GM23338 (cell line): Measurements from ENCODE around the gene KDM4E. TPM values are rescaled to one million over a fixed set of nuclear protein-coding genes. Genes with fewer than 3 reads are reported as not detected.

ENCODE experiments used
- ATAC-seq: fragments of 200-7000 bp; cut with Tn5 transposase; 3 replicates; pipeline ENCODE4 v1.9.1; 2020
- DNase-seq: peaks from one replicate; pipeline ENCODE4 v3.0.0-alpha.2; 2015; ENCODE audit warnings: low spot score
- H2AFZ ChIP-seq: fragments of 200-600 bp; sonication (generic); 2 replicates; pipeline ENCODE4 v1.8.0; 2016; ENCODE audit warnings: antibody characterized with exemption, mild to moderate bottlenecking, moderate library complexity
- H3F3A ChIP-seq: fragments of 200-600 bp; sonication (generic); replicated peaks from 2 replicates; pipeline ENCODE4 v1.8.0; 2017; ENCODE audit warnings: antibody characterized with exemption, mixed run types, low read depth
- H3K27ac ChIP-seq: fragments of 200-600 bp; sonication (generic); 2 replicates; pipeline ENCODE4 v1.6.1; 2016; ENCODE audit warnings: low read depth
- H3K27me3 ChIP-seq: fragments of 200-600 bp; sonication (generic); 2 replicates; pipeline ENCODE4 v1.8.0; 2016; ENCODE audit warnings: mild to moderate bottlenecking, mixed run types, moderate library complexity; ENCODE audit not compliant: insufficient read depth
- H3K36me3 ChIP-seq: fragments of 200-600 bp; sonication (generic); 2 replicates; pipeline ENCODE4 v1.8.0; 2016; ENCODE audit warnings: mild to moderate bottlenecking; ENCODE audit not compliant: insufficient read depth
- H3K4me1 ChIP-seq: fragments of 200-600 bp; sonication (generic); 2 replicates; pipeline ENCODE4 v1.8.0; 2016; ENCODE audit warnings: mild to moderate bottlenecking, moderate library complexity; ENCODE audit not compliant: insufficient read depth
- H3K4me2 ChIP-seq: fragments of 200-600 bp; sonication (generic); 2 replicates; pipeline ENCODE4 v1.7.1; 2017; ENCODE audit warnings: mixed run types
- H3K4me3 ChIP-seq: fragments of 200-600 bp; sonication (generic); 2 replicates; pipeline ENCODE4 v1.6.1; 2016; ENCODE audit warnings: mixed run types
- H3K79me2 ChIP-seq: fragments of 200-600 bp; sonication (generic); replicated peaks from 2 replicates; pipeline ENCODE4 v1.8.0; 2017; ENCODE audit warnings: mild to moderate bottlenecking; ENCODE audit not compliant: insufficient read depth
- H3K9me2 ChIP-seq: fragments of 200-600 bp; sonication (generic); 2 replicates; pipeline ENCODE4 v1.8.0; 2017; ENCODE audit not compliant: insufficient read depth
- H4K20me1 ChIP-seq: fragments of 200-600 bp; sonication (generic); replicated peaks from 2 replicates; pipeline ENCODE4 v1.8.0; 2017; ENCODE audit warnings: mild to moderate bottlenecking; ENCODE audit not compliant: insufficient read depth
- H3K27ac Mint-ChIP-seq: 2 replicates; pipeline ENCODE4 v1.8.0; 2020; ENCODE audit warnings: inconsistent platforms, mild to moderate bottlenecking, moderate library complexity, mixed read lengths
- H3K27me3 Mint-ChIP-seq: 3 replicates; pipeline ENCODE4 v1.8.0; 2022; ENCODE audit warnings: low read depth, mild to moderate bottlenecking, moderate library complexity, mixed read lengths, inconsistent platforms; ENCODE audit not compliant: insufficient read depth, poor library complexity
- H3K36me3 Mint-ChIP-seq: 3 replicates; pipeline ENCODE4 v1.8.0; 2021; ENCODE audit warnings: low read depth, mild to moderate bottlenecking, inconsistent platforms, moderate library complexity, mixed read lengths
- H3K4me1 Mint-ChIP-seq: 3 replicates; pipeline ENCODE4 v1.8.0; 2020; ENCODE audit warnings: mild to moderate bottlenecking, inconsistent platforms, mixed read lengths
- H3K4me3 Mint-ChIP-seq: 3 replicates; pipeline ENCODE4 v1.8.0; 2021; ENCODE audit warnings: moderate library complexity, mild to moderate bottlenecking, inconsistent platforms, mixed read lengths
- H3K9me3 Mint-ChIP-seq: 3 replicates; pipeline ENCODE4 v1.8.0; 2020; ENCODE audit warnings: moderate library complexity, mild to moderate bottlenecking, inconsistent platforms, mixed read lengths
- JUNB ChIP-seq: IDR thresholded peaks from one replicate; pipeline ENCODE4 v1.6.1; 2016; ENCODE audit warnings: antibody characterized with exemption; ENCODE audit not compliant: unreplicated experiment
- NANOG ChIP-seq: IDR thresholded peaks from 2 replicates; pipeline ENCODE4 v1.6.1; 2016; ENCODE audit warnings: antibody characterized with exemption, borderline replicate concordance
- POLR2AphosphoS5 ChIP-seq: IDR thresholded peaks from 2 replicates; pipeline ENCODE4 v1.6.1; 2016; ENCODE audit warnings: antibody characterized with exemption, low read depth
- ZNF331 ChIP-seq: fragments of 250-450 bp; sonication (Bioruptor Pico); IDR thresholded peaks from 2 replicates; pipeline ENCODE4 v1.5.0; 2020; ENCODE audit warnings: low read depth, mild to moderate bottlenecking, moderate library complexity
- polyA plus RNA-seq: library from polyadenylated mRNA; unstranded; fragments of >200 nt; fragmentation: Nextera tagmentation; extraction: Ambion mirVana; gene quantifications from 2 replicates; pipeline ENCODE4 v1.2.1, GENCODE V29; 2016
- total RNA-seq: library from RNA; depleted of rRNA; stranded (reverse); fragments of >200 nt; shearing (Covaris generic); gene quantifications from 2 replicates; pipeline ENCODE4 v1.2.3, GENCODE V29; 2014
- TF ChIP-seq, protein P1 (sequence below): fragments of 250-450 bp; sonication (Bioruptor Pico); IDR thresholded peaks from 2 replicates; pipeline ENCODE4 v1.5.0; 2020; ENCODE audit warnings: mild to moderate bottlenecking, moderate library complexity
- TF ChIP-seq, protein P2 (sequence below): IDR thresholded peaks from 2 replicates; pipeline ENCODE4 v1.6.1; 2016; ENCODE audit warnings: antibody characterized with exemption
- TF ChIP-seq, protein P3 (sequence below), 2 experiments: fragments of 200-600 bp in 1 of 2; sonication (generic) in 1 of 2; conservative IDR thresholded peaks; 2 replicates each; pipeline versions ENCODE4 v1.5.1 to v1.6.1; 2016 to 2017; ENCODE audit warnings: antibody characterized with exemption in 2 of 2, low read depth in 2 of 2, mild to moderate bottlenecking in 2 of 2, moderate library complexity in 1 of 2
- TF ChIP-seq, protein P4 (sequence below): IDR thresholded peaks from one replicate; pipeline ENCODE4 v1.6.1; 2018; ENCODE audit warnings: antibody characterized with exemption; ENCODE audit not compliant: unreplicated experiment

KDM4E gene
- total and polyA plus RNA-seq, 2 experiments from 2014 or later = not detected

DNA sequence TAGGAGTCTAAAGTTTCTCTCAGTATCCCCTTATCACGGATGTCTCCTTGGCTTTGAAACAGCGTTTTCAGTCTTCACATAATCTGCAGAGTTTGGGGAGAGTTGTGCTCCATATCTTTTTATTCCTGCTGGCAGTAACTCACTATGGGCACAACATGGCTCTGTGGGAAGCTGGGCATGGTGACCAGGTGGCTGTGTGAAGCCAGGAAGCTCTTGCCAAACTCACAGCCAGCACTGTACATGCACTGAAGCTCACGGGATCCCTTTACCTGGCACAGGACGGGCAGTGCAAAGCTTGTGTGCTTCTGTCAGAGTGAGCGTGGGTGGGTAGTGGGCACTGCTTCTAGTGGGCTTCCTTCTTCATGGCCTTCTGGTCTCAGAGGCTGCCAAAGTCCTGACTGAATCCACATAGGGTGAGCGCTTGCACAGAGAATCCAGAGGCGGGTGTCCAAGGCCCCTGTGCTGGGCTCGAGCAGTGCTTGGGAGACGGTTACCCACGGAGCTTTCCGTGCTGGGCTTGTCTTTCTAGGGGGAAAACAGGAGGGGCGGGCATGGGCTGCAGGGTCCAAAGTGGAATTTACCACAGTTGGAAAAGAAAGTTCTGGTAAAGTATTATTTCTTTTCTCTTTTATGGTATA is 10.8 kb upstream of the KDM4E start (continued):
- TF ChIP-seq, protein P1, sequence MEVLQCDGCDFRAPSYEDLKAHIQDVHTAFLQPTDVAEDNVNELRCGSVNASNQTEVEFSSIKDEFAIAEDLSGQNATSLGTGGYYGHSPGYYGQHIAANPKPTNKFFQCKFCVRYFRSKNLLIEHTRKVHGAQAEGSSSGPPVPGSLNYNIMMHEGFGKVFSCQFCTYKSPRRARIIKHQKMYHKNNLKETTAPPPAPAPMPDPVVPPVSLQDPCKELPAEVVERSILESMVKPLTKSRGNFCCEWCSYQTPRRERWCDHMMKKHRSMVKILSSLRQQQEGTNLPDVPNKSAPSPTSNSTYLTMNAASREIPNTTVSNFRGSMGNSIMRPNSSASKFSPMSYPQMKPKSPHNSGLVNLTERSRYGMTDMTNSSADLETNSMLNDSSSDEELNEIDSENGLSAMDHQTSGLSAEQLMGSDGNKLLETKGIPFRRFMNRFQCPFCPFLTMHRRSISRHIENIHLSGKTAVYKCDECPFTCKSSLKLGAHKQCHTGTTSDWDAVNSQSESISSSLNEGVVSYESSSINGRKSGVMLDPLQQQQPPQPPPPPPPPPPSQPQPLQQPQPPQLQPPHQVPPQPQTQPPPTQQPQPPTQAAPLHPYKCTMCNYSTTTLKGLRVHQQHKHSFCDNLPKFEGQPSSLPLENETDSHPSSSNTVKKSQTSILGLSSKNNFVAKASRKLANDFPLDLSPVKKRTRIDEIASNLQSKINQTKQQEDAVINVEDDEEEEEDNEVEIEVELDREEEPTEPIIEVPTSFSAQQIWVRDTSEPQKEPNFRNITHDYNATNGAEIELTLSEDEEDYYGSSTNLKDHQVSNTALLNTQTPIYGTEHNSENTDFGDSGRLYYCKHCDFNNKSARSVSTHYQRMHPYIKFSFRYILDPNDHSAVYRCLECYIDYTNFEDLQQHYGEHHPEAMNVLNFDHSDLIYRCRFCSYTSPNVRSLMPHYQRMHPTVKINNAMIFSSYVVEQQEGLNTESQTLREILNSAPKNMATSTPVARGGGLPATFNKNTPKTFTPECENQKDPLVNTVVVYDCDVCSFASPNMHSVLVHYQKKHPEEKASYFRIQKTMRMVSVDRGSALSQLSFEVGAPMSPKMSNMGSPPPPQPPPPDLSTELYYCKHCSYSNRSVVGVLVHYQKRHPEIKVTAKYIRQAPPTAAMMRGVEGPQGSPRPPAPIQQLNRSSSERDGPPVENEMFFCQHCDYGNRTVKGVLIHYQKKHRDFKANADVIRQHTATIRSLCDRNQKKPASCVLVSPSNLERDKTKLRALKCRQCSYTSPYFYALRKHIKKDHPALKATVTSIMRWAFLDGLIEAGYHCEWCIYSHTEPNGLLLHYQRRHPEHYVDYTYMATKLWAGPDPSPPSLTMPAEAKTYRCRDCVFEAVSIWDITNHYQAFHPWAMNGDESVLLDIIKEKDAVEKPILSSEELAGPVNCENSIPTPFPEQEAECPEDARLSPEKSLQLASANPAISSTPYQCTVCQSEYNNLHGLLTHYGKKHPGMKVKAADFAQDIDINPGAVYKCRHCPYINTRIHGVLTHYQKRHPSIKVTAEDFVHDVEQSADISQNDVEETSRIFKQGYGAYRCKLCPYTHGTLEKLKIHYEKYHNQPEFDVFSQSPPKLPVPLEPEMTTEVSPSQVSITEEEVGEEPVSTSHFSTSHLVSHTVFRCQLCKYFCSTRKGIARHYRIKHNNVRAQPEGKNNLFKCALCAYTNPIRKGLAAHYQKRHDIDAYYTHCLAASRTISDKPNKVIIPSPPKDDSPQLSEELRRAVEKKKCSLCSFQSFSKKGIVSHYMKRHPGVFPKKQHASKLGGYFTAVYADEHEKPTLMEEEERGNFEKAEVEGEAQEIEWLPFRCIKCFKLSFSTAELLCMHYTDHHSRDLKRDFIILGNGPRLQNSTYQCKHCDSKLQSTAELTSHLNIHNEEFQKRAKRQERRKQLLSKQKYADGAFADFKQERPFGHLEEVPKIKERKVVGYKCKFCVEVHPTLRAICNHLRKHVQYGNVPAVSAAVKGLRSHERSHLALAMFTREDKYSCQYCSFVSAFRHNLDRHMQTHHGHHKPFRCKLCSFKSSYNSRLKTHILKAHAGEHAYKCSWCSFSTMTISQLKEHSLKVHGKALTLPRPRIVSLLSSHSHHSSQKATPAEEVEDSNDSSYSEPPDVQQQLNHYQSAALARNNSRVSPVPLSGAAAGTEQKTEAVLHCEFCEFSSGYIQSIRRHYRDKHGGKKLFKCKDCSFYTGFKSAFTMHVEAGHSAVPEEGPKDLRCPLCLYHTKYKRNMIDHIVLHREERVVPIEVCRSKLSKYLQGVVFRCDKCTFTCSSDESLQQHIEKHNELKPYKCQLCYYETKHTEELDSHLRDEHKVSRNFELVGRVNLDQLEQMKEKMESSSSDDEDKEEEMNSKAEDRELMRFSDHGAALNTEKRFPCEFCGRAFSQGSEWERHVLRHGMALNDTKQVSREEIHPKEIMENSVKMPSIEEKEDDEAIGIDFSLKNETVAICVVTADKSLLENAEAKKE (CRISPR knock-in tag) = no peak
- no peak for TF ChIP-seq JUNB
- TF ChIP-seq, protein P2, sequence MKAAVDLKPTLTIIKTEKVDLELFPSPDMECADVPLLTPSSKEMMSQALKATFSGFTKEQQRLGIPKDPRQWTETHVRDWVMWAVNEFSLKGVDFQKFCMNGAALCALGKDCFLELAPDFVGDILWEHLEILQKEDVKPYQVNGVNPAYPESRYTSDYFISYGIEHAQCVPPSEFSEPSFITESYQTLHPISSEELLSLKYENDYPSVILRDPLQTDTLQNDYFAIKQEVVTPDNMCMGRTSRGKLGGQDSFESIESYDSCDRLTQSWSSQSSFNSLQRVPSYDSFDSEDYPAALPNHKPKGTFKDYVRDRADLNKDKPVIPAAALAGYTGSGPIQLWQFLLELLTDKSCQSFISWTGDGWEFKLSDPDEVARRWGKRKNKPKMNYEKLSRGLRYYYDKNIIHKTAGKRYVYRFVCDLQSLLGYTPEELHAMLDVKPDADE = no peak

DNA sequence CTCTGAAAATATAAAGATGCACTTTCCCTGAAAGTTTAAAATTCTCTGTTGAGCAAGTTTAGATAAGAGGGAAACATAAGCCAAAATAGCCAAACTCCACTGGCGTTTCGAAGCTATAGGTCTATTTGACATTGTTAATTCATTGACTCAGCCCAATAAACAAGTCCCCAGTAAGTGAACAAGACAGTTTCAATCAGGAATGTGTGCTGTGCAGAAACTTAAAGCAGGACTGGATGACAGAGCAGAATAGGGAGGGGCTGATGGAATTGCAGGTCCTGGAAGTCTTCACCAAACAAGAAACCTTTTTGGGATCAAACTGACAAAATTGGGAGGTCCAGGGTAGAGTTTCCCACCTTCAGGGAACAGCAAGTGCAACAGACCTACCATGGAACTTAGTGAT is 8.9 kb upstream of the KDM4E start:
- Histone ChIP-seq H3K27me3 (no peaks in the 10 kb centered on the region), H3K4me3 (no peak overlapping the region), H3K36me3 (no peaks in the 10 kb centered on the region), H3F3A (no peaks in the 10 kb centered on the region), H3K4me1 (no peaks in the 10 kb centered on the region), H2AFZ (peak overlapping the region; percentile 47; the same call in 1 of the 2 replicates), H3K27ac (no peak overlapping the region), H4K20me1 (no peaks in the 10 kb centered on the region), H3K4me2 (no peak overlapping the region), H3K79me2 (no peaks in the 10 kb centered on the region), H3K9me2 (no peaks in the 10 kb centered on the region)
- Mint-ChIP-seq H3K27me3 (peaks cover 1% of the 10 kb centered on the region), H3K27ac (no peak overlapping the region), H3K36me3 (no peaks in the 10 kb centered on the region), H3K4me1 (no peaks in the 10 kb centered on the region), H3K4me3 (no peak overlapping the region), H3K9me3 (no peaks in the 10 kb centered on the region)
- DNase-seq (no peak), ATAC-seq (no peak)
- TF ChIP-seq, protein P3, sequence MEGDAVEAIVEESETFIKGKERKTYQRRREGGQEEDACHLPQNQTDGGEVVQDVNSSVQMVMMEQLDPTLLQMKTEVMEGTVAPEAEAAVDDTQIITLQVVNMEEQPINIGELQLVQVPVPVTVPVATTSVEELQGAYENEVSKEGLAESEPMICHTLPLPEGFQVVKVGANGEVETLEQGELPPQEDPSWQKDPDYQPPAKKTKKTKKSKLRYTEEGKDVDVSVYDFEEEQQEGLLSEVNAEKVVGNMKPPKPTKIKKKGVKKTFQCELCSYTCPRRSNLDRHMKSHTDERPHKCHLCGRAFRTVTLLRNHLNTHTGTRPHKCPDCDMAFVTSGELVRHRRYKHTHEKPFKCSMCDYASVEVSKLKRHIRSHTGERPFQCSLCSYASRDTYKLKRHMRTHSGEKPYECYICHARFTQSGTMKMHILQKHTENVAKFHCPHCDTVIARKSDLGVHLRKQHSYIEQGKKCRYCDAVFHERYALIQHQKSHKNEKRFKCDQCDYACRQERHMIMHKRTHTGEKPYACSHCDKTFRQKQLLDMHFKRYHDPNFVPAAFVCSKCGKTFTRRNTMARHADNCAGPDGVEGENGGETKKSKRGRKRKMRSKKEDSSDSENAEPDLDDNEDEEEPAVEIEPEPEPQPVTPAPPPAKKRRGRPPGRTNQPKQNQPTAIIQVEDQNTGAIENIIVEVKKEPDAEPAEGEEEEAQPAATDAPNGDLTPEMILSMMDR (conservative IDR thresholded peaks at IDR 0.05; ENCODE audit: low read depth in 2 of 2) = no peak
- no peak for TF ChIP-seq NANOG
- no peak for TF ChIP-seq ZNF331 (CRISPR knock-in tag)
- TF ChIP-seq, protein P4, sequence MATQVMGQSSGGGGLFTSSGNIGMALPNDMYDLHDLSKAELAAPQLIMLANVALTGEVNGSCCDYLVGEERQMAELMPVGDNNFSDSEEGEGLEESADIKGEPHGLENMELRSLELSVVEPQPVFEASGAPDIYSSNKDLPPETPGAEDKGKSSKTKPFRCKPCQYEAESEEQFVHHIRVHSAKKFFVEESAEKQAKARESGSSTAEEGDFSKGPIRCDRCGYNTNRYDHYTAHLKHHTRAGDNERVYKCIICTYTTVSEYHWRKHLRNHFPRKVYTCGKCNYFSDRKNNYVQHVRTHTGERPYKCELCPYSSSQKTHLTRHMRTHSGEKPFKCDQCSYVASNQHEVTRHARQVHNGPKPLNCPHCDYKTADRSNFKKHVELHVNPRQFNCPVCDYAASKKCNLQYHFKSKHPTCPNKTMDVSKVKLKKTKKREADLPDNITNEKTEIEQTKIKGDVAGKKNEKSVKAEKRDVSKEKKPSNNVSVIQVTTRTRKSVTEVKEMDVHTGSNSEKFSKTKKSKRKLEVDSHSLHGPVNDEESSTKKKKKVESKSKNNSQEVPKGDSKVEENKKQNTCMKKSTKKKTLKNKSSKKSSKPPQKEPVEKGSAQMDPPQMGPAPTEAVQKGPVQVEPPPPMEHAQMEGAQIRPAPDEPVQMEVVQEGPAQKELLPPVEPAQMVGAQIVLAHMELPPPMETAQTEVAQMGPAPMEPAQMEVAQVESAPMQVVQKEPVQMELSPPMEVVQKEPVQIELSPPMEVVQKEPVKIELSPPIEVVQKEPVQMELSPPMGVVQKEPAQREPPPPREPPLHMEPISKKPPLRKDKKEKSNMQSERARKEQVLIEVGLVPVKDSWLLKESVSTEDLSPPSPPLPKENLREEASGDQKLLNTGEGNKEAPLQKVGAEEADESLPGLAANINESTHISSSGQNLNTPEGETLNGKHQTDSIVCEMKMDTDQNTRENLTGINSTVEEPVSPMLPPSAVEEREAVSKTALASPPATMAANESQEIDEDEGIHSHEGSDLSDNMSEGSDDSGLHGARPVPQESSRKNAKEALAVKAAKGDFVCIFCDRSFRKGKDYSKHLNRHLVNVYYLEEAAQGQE = no peak
- TF ChIP-seq POLR2AphosphoS5 = no peak
